Activated CD8-positive, alpha-beta memory T cell treated with anti-CD3 and anti-CD28 coated beads, Interleukin-2, amount 50 U/mL, for 1 hour (primary cell): Measurements from ENCODE around the gene IL17RE.
"Not testable (repeated sequence)": the region's sequence is repeated elsewhere in the genome, so short reads cannot be mapped to it uniquely, and the experiment has no call there.

Experiments used
- DNase-seq: peaks from one replicate; pipeline ENCODE4 v3.0.0-alpha.2; 2020; ENCODE audit errors: extremely low read depth

The IL17RE gene

GRCh38 chr3:9933561-9934234, 31.1 kb downstream of the IL17RE start, which contains the start of gene CRELD1:
CRELD1 (plus strand) TSS chr3:9933834; CDS start chr3:9934439, 605 bp downstream.
- peak; percentile 92 for DNase-seq

DNA sequence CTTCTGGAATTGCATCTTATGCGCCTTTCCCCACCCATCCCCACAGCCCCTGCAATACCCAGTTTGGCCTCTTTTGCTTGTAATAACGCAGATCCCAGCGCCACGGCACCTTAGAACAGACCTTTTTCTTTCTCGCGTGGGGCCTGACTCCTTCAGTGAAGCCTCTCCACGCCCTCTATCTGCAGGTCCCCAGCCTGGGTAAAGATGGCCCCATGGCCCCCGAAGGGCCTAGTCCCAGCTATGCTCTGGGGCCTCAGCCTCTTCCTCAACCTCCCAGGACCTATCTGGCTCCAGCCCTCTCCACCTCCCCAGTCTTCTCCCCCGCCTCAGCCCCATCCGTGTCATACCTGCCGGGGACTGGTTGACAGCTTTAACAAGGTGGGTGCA, 31.6 kb downstream of the IL17RE start:
- peak; percentile 22 for DNase-seq

DNA sequence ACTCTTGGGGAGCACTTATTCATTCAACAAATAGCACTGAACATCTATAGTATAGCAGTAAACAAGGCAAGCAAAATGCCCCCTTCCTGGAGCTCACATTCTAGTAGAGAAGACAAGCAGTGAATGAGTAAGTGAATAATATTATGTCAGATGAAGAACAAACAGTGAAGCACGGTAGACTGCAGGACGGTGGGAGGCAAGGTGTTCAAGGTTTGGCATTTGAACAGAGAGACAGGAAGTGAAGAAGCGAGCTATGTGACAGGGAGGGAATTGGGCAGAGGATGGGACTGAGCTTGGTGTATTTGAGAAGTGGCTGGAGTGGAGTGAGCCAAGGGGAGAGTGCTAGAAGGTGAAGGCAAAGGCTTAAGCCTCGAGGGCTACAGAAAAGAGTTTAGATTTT, 32.3 kb downstream of the IL17RE start:
- DNase-seq: no peak

DNA sequence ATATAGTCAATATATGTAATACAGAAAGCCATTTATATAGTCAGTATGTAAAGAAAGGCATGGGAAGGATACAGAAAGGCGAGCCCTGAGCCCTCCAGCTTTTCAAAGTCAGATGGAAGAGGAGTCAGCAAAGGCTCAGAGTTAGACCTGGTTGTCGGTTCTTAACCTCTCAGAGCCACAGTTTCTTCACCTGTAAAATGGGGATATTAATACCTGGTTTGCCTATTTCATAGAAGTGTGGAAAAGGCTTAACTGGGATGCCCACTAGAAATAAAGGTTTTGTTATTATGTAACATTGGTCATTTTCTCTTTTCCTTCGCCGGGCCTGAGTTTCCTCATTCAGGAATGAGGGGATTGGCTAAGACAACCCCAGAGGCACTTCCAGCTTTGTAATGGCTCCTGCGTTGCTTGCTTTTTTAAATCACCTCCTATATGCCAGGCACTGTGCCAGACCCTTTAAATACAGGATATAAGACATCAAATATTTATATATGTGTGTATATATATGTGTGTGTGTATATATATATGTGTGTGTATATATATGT, 33.4 kb downstream of the IL17RE start:
- DNase-seq: no peak

DNA sequence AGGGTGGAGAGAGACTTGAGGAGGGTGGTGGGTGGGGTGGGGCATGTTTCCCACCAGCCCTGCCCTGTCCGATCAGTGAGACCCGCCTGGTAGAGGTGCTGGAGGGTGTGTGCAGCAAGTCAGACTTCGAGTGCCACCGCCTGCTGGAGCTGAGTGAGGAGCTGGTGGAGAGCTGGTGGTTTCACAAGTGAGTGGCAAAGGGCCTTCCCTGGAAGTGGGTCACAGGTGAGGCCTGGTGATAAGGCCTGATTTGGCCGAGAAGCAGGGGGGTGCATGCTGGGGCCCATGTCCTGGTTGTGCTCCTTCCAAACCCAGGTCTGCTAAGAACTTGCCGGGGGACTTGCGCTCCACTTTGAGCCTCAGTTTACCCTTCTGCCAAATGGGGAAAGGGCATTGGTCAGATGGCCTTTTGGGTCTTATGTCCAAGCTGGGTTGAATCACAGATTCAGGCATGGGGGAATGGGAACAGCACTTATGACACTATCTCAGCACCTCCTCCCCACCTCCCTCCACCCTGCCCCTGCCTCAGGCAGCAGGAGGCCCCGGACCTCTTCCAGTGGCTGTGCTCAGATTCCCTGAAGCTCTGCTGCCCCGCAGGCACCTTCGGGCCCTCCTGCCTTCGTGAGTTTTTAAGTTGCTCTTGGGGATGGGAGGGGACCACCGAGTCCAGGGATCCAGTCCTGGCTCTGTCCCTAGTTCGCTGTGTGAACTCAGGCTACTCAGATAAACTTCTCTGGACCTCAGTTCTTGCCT, 35.0 kb downstream of the IL17RE start:
- no peak for DNase-seq

GRCh38 chr3:9938966-9939365, 36.3 kb downstream of the IL17RE start:
- DNase-seq: no peak

- not testable (repeated sequence) for DNase-seq
These were observed 37.3 kb downstream of the IL17RE start for GRCh38 chr3:9939906-9940305.

DNA sequence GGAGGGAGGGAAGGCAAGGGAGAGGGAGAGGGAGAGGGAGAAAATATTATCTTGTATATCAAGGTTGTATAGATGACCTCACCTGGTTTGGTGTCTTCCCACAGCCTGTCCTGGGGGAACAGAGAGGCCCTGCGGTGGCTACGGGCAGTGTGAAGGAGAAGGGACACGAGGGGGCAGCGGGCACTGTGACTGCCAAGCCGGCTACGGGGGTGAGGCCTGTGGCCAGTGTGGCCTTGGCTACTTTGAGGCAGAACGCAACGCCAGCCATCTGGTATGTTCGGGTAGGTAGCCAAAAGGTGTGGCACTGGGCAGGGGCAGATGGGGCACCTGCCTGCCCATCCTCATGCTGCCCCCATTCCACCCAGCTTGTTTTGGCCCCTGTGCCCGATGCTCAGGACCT, 38.1 kb downstream of the IL17RE start:
- DNase-seq: no peak

DNA sequence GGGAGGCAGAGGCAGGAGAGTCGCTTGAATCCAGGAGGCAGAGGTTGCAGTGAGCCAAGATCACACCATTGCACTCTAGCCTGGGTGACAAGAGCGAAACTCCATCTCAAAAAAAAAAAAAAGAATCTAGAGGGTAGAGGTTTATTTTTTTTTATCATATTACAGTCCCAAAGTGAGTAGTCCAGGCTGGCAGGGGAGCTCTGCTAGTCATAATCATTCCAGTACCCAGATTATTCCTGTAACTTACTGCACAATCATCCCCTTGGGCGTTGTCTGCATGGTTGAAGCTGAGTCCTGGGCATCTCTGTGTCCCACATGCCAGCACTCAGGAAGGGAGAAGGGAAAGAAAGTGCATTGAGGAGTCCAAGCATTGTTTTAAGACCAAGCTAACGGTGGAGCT, 39.5 kb downstream of the IL17RE start:
- DNase-seq: no peak

DNA sequence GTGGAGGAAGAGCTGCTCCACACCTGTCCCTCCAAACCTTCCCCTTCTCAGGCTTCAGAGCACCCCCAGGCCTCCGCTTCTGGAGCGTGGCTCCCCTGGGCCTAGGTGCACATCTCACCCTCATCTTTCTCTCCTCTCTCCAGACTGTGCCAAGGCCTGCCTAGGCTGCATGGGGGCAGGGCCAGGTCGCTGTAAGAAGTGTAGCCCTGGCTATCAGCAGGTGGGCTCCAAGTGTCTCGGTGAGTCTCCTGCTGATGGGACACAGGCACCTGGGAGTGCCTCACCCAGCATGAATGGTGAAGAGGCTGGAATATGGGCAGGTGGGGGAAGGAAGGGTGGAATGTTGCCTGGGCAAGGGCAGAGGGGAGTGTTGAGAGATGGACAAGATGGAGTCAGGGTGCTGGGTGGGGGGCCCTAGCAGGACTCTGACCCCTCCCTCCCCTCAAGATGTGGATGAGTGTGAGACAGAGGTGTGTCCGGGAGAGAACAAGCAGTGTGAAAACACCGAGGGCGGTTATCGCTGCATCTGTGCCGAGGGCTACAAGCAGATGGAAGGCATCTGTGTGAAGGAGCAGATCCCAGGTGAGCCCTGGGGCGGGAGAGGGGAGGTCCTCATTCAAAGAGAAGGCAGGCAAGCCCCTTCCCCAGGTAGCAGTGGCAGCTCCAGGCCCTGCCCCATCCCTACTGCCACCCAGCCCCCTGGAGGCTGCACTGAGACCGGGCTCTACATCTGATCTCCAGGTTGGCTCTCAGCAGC, 40.5 kb downstream of the IL17RE start:
- no peak for DNase-seq

DNA sequence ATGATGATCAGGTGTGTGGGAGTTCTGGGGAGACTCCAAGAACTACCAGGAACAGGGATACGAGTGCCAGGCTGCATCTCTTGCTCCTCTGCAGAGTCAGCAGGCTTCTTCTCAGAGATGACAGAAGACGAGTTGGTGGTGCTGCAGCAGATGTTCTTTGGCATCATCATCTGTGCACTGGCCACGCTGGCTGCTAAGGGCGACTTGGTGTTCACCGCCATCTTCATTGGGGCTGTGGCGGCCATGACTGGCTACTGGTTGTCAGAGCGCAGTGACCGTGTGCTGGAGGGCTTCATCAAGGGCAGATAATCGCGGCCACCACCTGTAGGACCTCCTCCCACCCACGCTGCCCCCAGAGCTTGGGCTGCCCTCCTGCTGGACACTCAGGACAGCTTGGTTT, 41.6 kb downstream of the IL17RE start:
- DNase-seq: no peak

DNA sequence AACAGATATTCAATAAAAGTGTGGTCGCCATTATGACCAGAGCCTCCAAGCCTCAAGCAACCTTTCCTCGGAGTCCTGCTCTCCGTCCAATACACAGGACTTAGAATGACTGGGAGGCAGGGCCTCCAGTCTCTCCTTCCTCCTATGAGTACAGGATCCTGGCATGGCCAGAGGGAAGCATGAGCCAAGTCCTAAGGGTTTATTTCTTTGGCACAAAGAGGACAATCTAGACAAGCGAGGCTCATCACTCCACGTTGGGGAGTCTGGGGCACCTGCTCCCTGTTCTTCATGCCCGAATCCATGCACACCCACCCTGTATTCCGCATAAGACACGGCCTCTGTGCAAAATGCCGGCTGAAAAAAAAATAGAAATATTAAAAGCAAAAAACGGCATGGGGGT, 42.7 kb downstream of the IL17RE start:
- no peak for DNase-seq

DNA sequence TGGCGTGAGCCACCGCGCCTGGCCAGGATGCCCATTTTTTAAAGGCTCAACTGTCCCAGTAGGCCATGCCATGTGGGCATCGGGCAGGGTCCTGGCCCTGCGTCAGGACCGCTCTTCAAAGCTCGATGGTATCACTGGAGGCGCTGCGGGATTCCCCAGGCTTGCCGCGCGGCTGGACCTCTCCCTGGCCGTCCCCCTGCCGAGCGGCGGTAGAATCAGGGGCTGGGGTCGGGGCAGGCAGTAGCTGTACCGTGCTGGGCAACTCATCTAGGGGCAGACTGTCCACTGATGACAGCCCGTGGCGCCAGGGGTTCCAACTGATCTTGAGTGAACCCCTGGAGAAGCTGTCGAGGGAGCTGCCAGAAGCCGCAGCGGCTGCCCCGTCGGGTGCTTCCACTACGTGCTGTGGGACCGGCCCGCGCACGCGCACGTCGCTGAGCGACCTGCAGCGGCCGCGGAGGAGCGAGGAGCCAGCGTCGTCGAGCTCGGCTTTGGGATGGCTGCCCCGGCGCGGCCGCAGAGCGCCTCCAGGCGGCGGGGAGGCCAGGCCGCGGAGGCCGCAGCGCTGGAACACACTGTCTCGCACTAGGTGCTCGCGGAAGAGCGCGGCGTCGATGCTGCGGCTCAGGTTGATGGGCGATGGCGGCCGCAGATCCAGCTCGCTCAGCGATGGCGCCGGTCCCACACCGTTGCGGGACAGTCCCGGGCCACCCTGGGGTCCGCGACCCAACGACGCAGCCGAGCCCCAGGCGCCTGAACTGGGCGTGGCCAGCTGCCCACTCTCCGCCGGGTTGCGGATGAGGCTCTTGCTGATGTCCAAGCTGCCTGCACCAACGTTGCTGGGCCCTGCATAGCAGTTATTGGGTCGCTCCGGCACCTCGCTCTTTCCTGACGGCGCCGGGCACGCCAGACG, 43.7 kb downstream of the IL17RE start:
- DNase-seq: peak; percentile 59

- DNase-seq: no peak
These were observed 44.7 kb downstream of the IL17RE start for GRCh38 chr3:9947025-9947995.

DNA sequence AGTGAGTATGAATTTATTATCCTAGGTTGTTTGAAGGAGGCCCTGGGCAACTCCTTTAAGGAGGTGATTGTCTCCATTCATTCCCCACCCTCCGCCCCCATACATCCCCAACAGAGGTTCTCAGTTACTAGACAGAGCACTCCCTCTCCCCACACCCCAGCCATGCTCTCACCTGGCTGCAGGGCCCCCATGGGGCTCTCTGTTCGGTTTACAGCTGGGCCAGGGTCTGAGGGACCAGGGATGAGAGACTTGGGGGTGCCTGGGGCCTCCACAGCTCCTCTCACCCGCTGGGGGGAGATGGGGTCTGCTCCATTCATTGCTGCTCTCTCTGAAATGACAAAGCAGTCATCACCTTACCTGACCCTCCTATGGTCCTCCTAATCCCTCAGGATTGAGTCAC, 45.9 kb downstream of the IL17RE start:
- DNase-seq: no peak

DNA sequence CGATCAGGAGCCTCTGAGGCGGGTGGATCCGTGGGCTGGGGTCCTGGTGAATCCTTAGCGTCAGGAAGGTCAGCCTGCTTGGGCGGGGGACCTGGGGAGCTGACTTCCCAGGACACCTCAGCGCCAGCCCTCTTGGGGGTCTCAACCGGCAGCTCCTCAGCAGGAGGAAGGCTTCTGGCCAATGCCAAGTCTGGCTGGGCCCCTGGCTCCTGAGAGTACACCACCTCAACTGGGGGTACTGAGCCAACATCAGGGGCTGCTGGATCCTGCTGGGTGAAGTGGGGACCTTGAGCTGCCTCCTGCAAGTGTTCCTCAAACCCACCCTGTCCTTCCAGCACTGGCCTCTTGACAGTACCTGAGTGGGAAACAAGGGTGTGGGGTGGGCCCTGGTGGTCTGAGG, 46.5 kb downstream of the IL17RE start:
- DNase-seq: no peak

DNA sequence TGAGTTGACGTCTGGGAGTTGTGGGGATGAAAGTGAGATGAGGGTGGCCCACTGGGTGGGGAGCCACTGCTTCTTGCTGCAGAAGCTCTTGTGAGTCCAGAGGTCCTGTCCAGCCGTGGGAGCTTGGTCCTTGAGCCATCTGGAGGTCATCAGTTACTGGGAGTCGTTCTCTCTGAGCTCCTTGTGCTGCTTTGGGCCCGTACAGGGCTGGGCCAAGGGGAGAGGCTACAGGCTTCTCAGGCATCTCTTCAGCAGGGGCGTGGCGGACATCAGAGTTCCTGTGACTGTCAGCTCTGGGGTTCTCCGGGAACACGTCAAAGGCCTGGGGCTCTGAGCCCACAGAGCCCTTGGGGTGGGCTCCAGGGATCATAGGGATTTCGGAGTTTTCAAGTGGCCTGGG, 47.0 kb downstream of the IL17RE start:
- no peak for DNase-seq

DNA sequence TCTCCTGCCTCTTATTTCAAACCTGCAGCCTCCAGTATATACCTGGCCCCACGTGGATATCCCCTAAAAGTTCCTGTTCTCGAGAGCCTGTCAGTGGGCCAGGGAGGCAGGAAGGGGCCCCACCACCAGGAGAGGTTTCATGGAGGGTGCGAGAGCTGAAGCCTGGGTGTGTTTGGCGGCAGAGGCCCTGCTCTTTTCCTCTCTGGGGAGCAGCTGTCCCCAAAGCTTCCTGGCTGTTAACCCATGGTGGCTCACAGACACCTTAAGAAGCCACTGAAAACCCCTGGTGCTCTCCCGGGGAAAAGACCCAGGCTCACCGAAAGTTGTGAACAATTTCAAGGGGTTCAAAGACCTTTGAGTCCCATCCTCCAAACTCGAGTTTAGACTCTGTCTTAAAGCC, 48.5 kb downstream of the IL17RE start:
- no peak for DNase-seq

DNA sequence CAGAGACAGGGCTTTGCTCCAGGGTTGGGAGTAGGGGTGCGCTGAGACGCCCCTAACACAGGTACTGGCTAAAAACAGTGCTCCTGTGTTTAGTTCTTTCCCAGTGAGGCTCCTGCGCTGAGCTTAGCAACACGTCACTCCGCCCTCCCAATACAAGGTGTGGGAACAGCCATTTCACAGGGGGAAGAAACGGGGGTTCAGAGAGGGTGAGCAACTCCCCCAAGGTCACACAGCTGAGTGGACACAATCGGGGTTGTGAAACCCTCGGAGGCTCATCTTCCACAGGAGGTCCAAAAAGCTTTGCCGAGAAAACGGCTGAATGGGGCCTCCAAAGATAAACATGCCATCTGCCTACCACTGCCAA, 48.9 kb downstream of the IL17RE start:
- DNase-seq: no peak
